RWPE2 (cell line): ENCODE data around the gene RMND5A.

Experiments
- ATAC-seq: fragments of 200-7000 bp; cut with Tn5 transposase; 3 replicates; pipeline ENCODE4 v1.9.1; 2021; ENCODE audit warnings: low read depth
- DNase-seq: peaks from one replicate; pipeline ENCODE4 v3.0.0-alpha.2; 2020; ENCODE audit warnings: low spot score
- H3K27ac ChIP-seq: fragments of 450-650 bp; 2 replicates; pipeline ENCODE4 v1.5.1; 2017; ENCODE audit warnings: mild to moderate bottlenecking; ENCODE audit not compliant: poor library complexity, severe bottlenecking
- H3K27me3 ChIP-seq: fragments of 250-450 bp; sonication (Bioruptor Pico); 2 replicates; pipeline ENCODE4 v1.5.1; 2021; ENCODE audit warnings: mild to moderate bottlenecking, moderate library complexity; ENCODE audit not compliant: insufficient read depth, poor library complexity, severe bottlenecking
- H3K36me3 ChIP-seq: fragments of 250-450 bp; sonication (Bioruptor Pico); 2 replicates; pipeline ENCODE4 v1.5.1; 2020; ENCODE audit warnings: low read depth, mild to moderate bottlenecking, moderate library complexity
- H3K4me1 ChIP-seq: fragments of 250-450 bp; sonication (Bioruptor Pico); 2 replicates; pipeline ENCODE4 v1.5.1; 2021; ENCODE audit warnings: mild to moderate bottlenecking, moderate library complexity; ENCODE audit not compliant: insufficient read depth, poor library complexity, severe bottlenecking
- H3K4me3 ChIP-seq: fragments of 250-450 bp; sonication (Bioruptor Pico); 2 replicates; pipeline ENCODE4 v1.5.1; 2021; ENCODE audit warnings: mild to moderate bottlenecking, moderate library complexity; ENCODE audit not compliant: severe bottlenecking
- H3K9me3 ChIP-seq: fragments of 250-450 bp; sonication (Bioruptor Pico); 2 replicates; pipeline ENCODE4 v1.5.1; 2021; ENCODE audit warnings: mild to moderate bottlenecking, moderate library complexity; ENCODE audit not compliant: severe bottlenecking
- CTCF ChIP-seq: fragments of 450-650 bp; IDR thresholded peaks from one replicate; pipeline ENCODE4 v1.5.1; 2017; ENCODE audit warnings: mild to moderate bottlenecking, moderate library complexity; ENCODE audit not compliant: poor library complexity, severe bottlenecking

Gene RMND5A

GRCh38 chr2:86785456-86785855 is 65.4 kb downstream of the RMND5A start:
- TF ChIP-seq CTCF, result no peak
- H3K4me1 ChIP-seq, result no peaks in the 10 kb centered on the region
- peaks cover 33% of the 10 kb centered on the region for H3K27me3 ChIP-seq
- H3K9me3 ChIP-seq, result no peaks in the 10 kb centered on the region
- DNase-seq (no peak), ATAC-seq (no peak)
- H3K27ac ChIP-seq, result no peak overlapping the region
- H3K4me3 ChIP-seq, result no peak overlapping the region
- H3K36me3 ChIP-seq, result no peaks in the 10 kb centered on the region

- no peaks in the 10 kb centered on the region for H3K9me3 ChIP-seq
- no peak for ATAC-seq
- DNase-seq, result no peak
- no peaks in the 10 kb centered on the region for H3K4me1 ChIP-seq
- H3K4me3 ChIP-seq, result no peak overlapping the region
- no peak for TF ChIP-seq CTCF
- no peak overlapping the region for H3K27ac ChIP-seq
- H3K27me3 ChIP-seq, result peaks cover 39% of the 10 kb centered on the region
- H3K36me3 ChIP-seq, result no peaks in the 10 kb centered on the region
Measured at GRCh38 chr2:86786001-86786536, 66.0 kb downstream of the RMND5A start.

GRCh38 chr2:86787736-86788135 is 67.6 kb downstream of the RMND5A start:
- Histone ChIP-seq H3K4me1 (no peaks in the 10 kb centered on the region), H3K9me3 (no peaks in the 10 kb centered on the region), H3K27ac (no peak overlapping the region), H3K4me3 (no peak overlapping the region), H3K27me3 (peaks cover 51% of the 10 kb centered on the region), H3K36me3 (no peaks in the 10 kb centered on the region)
- DNase-seq, result no peak
- no peak for TF ChIP-seq CTCF
- no peak for ATAC-seq

GRCh38 chr2:86788165-86788564 is 68.1 kb downstream of the RMND5A start:
- H3K27ac ChIP-seq, result no peak overlapping the region
- DNase-seq, result no peak
- no peaks in the 10 kb centered on the region for H3K36me3 ChIP-seq
- H3K9me3 ChIP-seq, result no peaks in the 10 kb centered on the region
- ATAC-seq, result no peak
- no peak overlapping the region for H3K4me3 ChIP-seq
- H3K27me3 ChIP-seq, result peaks cover 51% of the 10 kb centered on the region
- no peak for TF ChIP-seq CTCF
- no peaks in the 10 kb centered on the region for H3K4me1 ChIP-seq

- Histone ChIP-seq H3K36me3 (no peaks in the 10 kb centered on the region), H3K27ac (no peak overlapping the region), H3K4me1 (no peaks in the 10 kb centered on the region), H3K9me3 (no peaks in the 10 kb centered on the region), H3K4me3 (no peak overlapping the region), H3K27me3 (peaks cover 51% of the 10 kb centered on the region)
- ATAC-seq (peak; percentile 13; the same call in 2 of the 3 replicates), DNase-seq (no peak)
- TF ChIP-seq CTCF, result no peak
Measured at GRCh38 chr2:86788881-86789686, 69.0 kb downstream of the RMND5A start.
